GM23338 (cell line): ENCODE results near the gene KRTAP4-3. TPM values are rescaled to one million over a fixed set of nuclear protein-coding genes. Genes with fewer than 3 reads are reported as not detected.

ENCODE experiments used
- EZH2 ChIP-seq: fragments of 200-600 bp; sonication (generic); IDR thresholded peaks from one replicate; pipeline ENCODE4 v1.8.0; 2017; ENCODE audit warnings: antibody characterized with exemption, mild to moderate bottlenecking, low read depth; ENCODE audit not compliant: unreplicated experiment
- EZH2phosphoT487 ChIP-seq: fragments of 200-600 bp; sonication (generic); IDR thresholded peaks from one replicate; pipeline ENCODE4 v1.8.1; 2018; ENCODE audit warnings: antibody characterized with exemption; ENCODE audit not compliant: unreplicated experiment
- JUNB ChIP-seq: IDR thresholded peaks from one replicate; pipeline ENCODE4 v1.6.1; 2016; ENCODE audit warnings: antibody characterized with exemption; ENCODE audit not compliant: unreplicated experiment
- NANOG ChIP-seq: IDR thresholded peaks from 2 replicates; pipeline ENCODE4 v1.6.1; 2016; ENCODE audit warnings: antibody characterized with exemption, borderline replicate concordance
- STAT1 ChIP-seq: IDR thresholded peaks from one replicate; pipeline ENCODE4 v1.6.1; 2016; ENCODE audit warnings: antibody characterized with exemption; ENCODE audit not compliant: unreplicated experiment
- ZNF114 ChIP-seq: fragments of 250-450 bp; sonication (Bioruptor Pico); IDR thresholded peaks from 2 replicates; pipeline ENCODE4 v1.5.0; 2020; ENCODE audit warnings: mild to moderate bottlenecking, moderate library complexity
- ZNF331 ChIP-seq: fragments of 250-450 bp; sonication (Bioruptor Pico); IDR thresholded peaks from 2 replicates; pipeline ENCODE4 v1.5.0; 2020; ENCODE audit warnings: low read depth, mild to moderate bottlenecking, moderate library complexity
- polyA plus RNA-seq: library from polyadenylated mRNA; unstranded; fragments of >200 nt; fragmentation: Nextera tagmentation; extraction: Ambion mirVana; gene quantifications from 2 replicates; pipeline ENCODE4 v1.2.1, GENCODE V29; 2016
- total RNA-seq: library from RNA; depleted of rRNA; stranded (reverse); fragments of >200 nt; shearing (Covaris generic); gene quantifications from 2 replicates; pipeline ENCODE4 v1.2.3, GENCODE V29; 2014
- TF ChIP-seq, protein P1 (sequence below): fragments of 250-450 bp; sonication (Bioruptor Pico); IDR thresholded peaks from 2 replicates; pipeline ENCODE4 v1.5.0; 2020; ENCODE audit warnings: mild to moderate bottlenecking, moderate library complexity
- TF ChIP-seq, protein P2 (sequence below): IDR thresholded peaks from 2 replicates; pipeline ENCODE4 v1.6.1; 2016; ENCODE audit warnings: antibody characterized with exemption
- TF ChIP-seq, protein P3 (sequence below): IDR thresholded peaks from one replicate; pipeline ENCODE4 v1.6.1; 2018; ENCODE audit warnings: antibody characterized with exemption; ENCODE audit not compliant: unreplicated experiment
- TF ChIP-seq, protein P4 (sequence below), 2 experiments: fragments of 200-600 bp in 1 of 2; sonication (generic) in 1 of 2; conservative IDR thresholded peaks; 2 replicates each; pipeline versions ENCODE4 v1.5.1 to v1.6.1; 2016 to 2017; ENCODE audit warnings: antibody characterized with exemption in 2 of 2, low read depth in 2 of 2, mild to moderate bottlenecking in 2 of 2, moderate library complexity in 1 of 2

Gene KRTAP4-3
- total and polyA plus RNA-seq, 2 experiments from 2014 or later: not detected

DNA sequence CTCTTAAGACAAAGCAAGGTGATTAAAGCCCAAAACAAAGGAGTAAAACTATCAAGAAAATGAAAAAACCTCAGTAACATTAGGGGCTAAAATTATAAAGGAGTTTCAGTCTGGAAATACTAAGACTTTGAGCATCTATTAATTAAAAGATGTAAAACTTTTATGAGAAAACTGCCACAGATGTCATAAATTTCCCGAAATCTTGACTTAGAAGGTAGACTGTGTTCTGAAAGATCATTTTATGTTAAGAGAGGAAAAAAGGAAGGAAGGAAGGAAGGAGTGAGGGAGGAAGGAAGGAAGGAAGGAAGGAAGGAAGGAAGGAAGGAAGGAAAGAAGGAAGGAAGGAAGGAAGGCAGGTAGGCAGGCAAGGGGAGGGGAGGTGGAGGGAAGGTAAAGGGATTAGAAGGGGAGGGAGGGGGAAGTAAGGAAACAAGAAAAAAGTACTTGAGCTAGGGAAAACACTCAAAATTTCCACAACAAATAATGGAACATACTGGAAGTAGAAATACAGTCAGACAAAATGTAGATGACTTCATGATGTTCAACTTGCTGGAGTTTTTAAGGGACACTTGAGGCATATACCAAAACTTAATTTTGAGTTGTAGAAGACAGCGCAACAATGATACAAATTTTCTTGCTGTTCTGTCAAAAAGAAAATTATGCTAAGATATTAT, 20.4 kb downstream of the KRTAP4-3 start (continued):
- TF ChIP-seq, protein P1, sequence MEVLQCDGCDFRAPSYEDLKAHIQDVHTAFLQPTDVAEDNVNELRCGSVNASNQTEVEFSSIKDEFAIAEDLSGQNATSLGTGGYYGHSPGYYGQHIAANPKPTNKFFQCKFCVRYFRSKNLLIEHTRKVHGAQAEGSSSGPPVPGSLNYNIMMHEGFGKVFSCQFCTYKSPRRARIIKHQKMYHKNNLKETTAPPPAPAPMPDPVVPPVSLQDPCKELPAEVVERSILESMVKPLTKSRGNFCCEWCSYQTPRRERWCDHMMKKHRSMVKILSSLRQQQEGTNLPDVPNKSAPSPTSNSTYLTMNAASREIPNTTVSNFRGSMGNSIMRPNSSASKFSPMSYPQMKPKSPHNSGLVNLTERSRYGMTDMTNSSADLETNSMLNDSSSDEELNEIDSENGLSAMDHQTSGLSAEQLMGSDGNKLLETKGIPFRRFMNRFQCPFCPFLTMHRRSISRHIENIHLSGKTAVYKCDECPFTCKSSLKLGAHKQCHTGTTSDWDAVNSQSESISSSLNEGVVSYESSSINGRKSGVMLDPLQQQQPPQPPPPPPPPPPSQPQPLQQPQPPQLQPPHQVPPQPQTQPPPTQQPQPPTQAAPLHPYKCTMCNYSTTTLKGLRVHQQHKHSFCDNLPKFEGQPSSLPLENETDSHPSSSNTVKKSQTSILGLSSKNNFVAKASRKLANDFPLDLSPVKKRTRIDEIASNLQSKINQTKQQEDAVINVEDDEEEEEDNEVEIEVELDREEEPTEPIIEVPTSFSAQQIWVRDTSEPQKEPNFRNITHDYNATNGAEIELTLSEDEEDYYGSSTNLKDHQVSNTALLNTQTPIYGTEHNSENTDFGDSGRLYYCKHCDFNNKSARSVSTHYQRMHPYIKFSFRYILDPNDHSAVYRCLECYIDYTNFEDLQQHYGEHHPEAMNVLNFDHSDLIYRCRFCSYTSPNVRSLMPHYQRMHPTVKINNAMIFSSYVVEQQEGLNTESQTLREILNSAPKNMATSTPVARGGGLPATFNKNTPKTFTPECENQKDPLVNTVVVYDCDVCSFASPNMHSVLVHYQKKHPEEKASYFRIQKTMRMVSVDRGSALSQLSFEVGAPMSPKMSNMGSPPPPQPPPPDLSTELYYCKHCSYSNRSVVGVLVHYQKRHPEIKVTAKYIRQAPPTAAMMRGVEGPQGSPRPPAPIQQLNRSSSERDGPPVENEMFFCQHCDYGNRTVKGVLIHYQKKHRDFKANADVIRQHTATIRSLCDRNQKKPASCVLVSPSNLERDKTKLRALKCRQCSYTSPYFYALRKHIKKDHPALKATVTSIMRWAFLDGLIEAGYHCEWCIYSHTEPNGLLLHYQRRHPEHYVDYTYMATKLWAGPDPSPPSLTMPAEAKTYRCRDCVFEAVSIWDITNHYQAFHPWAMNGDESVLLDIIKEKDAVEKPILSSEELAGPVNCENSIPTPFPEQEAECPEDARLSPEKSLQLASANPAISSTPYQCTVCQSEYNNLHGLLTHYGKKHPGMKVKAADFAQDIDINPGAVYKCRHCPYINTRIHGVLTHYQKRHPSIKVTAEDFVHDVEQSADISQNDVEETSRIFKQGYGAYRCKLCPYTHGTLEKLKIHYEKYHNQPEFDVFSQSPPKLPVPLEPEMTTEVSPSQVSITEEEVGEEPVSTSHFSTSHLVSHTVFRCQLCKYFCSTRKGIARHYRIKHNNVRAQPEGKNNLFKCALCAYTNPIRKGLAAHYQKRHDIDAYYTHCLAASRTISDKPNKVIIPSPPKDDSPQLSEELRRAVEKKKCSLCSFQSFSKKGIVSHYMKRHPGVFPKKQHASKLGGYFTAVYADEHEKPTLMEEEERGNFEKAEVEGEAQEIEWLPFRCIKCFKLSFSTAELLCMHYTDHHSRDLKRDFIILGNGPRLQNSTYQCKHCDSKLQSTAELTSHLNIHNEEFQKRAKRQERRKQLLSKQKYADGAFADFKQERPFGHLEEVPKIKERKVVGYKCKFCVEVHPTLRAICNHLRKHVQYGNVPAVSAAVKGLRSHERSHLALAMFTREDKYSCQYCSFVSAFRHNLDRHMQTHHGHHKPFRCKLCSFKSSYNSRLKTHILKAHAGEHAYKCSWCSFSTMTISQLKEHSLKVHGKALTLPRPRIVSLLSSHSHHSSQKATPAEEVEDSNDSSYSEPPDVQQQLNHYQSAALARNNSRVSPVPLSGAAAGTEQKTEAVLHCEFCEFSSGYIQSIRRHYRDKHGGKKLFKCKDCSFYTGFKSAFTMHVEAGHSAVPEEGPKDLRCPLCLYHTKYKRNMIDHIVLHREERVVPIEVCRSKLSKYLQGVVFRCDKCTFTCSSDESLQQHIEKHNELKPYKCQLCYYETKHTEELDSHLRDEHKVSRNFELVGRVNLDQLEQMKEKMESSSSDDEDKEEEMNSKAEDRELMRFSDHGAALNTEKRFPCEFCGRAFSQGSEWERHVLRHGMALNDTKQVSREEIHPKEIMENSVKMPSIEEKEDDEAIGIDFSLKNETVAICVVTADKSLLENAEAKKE (CRISPR knock-in tag): no peak
- TF ChIP-seq EZH2 (no peak), EZH2phosphoT487 (no peak), ZNF114 (CRISPR knock-in tag) (no peak), STAT1 (no peak), NANOG (no peak), JUNB (no peak), ZNF331 (CRISPR knock-in tag) (no peak)
- TF ChIP-seq, protein P2, sequence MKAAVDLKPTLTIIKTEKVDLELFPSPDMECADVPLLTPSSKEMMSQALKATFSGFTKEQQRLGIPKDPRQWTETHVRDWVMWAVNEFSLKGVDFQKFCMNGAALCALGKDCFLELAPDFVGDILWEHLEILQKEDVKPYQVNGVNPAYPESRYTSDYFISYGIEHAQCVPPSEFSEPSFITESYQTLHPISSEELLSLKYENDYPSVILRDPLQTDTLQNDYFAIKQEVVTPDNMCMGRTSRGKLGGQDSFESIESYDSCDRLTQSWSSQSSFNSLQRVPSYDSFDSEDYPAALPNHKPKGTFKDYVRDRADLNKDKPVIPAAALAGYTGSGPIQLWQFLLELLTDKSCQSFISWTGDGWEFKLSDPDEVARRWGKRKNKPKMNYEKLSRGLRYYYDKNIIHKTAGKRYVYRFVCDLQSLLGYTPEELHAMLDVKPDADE: no peak
- TF ChIP-seq, protein P3, sequence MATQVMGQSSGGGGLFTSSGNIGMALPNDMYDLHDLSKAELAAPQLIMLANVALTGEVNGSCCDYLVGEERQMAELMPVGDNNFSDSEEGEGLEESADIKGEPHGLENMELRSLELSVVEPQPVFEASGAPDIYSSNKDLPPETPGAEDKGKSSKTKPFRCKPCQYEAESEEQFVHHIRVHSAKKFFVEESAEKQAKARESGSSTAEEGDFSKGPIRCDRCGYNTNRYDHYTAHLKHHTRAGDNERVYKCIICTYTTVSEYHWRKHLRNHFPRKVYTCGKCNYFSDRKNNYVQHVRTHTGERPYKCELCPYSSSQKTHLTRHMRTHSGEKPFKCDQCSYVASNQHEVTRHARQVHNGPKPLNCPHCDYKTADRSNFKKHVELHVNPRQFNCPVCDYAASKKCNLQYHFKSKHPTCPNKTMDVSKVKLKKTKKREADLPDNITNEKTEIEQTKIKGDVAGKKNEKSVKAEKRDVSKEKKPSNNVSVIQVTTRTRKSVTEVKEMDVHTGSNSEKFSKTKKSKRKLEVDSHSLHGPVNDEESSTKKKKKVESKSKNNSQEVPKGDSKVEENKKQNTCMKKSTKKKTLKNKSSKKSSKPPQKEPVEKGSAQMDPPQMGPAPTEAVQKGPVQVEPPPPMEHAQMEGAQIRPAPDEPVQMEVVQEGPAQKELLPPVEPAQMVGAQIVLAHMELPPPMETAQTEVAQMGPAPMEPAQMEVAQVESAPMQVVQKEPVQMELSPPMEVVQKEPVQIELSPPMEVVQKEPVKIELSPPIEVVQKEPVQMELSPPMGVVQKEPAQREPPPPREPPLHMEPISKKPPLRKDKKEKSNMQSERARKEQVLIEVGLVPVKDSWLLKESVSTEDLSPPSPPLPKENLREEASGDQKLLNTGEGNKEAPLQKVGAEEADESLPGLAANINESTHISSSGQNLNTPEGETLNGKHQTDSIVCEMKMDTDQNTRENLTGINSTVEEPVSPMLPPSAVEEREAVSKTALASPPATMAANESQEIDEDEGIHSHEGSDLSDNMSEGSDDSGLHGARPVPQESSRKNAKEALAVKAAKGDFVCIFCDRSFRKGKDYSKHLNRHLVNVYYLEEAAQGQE: no peak
- TF ChIP-seq, protein P4, sequence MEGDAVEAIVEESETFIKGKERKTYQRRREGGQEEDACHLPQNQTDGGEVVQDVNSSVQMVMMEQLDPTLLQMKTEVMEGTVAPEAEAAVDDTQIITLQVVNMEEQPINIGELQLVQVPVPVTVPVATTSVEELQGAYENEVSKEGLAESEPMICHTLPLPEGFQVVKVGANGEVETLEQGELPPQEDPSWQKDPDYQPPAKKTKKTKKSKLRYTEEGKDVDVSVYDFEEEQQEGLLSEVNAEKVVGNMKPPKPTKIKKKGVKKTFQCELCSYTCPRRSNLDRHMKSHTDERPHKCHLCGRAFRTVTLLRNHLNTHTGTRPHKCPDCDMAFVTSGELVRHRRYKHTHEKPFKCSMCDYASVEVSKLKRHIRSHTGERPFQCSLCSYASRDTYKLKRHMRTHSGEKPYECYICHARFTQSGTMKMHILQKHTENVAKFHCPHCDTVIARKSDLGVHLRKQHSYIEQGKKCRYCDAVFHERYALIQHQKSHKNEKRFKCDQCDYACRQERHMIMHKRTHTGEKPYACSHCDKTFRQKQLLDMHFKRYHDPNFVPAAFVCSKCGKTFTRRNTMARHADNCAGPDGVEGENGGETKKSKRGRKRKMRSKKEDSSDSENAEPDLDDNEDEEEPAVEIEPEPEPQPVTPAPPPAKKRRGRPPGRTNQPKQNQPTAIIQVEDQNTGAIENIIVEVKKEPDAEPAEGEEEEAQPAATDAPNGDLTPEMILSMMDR (conservative IDR thresholded peaks at IDR 0.05; ENCODE audit: low read depth in 2 of 2): no peak
